Measurements from ENCODE around the gene TRIOBP.

Gene TRIOBP

DNA sequence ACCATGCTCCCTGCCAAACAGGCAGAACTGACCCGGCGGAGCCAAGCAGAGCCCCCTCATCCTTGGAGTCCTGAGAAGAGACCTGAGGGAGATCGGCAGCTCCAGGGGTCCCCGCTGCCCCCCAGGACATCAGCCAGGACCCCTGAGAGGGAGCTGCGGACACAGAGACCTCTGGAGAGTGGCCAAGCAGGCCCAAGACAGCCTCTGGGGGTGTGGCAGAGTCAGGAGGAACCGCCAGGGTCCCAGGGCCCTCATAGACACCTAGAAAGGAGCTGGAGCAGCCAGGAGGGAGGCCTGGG is 37.5 kb downstream of the TRIOBP start:
- TF ChIP-seq, protein P1, sequence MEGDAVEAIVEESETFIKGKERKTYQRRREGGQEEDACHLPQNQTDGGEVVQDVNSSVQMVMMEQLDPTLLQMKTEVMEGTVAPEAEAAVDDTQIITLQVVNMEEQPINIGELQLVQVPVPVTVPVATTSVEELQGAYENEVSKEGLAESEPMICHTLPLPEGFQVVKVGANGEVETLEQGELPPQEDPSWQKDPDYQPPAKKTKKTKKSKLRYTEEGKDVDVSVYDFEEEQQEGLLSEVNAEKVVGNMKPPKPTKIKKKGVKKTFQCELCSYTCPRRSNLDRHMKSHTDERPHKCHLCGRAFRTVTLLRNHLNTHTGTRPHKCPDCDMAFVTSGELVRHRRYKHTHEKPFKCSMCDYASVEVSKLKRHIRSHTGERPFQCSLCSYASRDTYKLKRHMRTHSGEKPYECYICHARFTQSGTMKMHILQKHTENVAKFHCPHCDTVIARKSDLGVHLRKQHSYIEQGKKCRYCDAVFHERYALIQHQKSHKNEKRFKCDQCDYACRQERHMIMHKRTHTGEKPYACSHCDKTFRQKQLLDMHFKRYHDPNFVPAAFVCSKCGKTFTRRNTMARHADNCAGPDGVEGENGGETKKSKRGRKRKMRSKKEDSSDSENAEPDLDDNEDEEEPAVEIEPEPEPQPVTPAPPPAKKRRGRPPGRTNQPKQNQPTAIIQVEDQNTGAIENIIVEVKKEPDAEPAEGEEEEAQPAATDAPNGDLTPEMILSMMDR (IDR thresholded peaks at IDR 0.05; ENCODE audit: insufficient read depth, low read depth, low read length, missing control alignments), result no peak
- DNase-seq (ENCODE audit: low read depth), result no peak

DNA sequence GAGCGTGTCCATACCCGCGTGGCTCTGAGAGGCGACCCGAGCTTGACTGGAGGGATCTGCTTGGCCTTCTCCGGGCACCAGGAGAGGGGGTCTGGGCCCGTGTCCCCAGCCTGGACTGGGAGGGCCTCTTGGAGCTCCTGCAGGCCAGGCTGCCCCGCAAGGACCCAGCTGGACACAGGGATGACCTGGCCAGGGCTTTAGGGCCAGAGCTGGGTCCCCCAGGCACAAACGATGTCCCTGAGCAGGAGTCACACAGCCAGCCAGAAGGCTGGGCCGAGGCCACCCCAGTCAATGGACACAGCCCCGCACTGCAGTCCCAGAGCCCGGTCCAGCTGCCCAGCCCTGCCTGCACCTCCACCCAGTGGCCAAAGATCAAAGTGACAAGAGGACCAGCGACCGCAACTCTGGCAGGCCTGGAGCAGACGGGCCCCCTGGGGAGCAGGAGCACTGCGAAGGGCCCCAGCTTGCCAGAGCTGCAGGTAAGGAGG is 38.2 kb downstream of the TRIOBP start:
- TF ChIP-seq, protein P1 (IDR thresholded peaks at IDR 0.05; ENCODE audit: insufficient read depth, low read depth, low read length, missing control alignments), result peak; percentile 10
- no peak for DNase-seq (ENCODE audit: low read depth)
- H3K4me3 ChIP-seq (ENCODE audit: low read length), result no peak overlapping the region

More for the DNA sequence above, 37.5 kb downstream of the TRIOBP start:
- no peak overlapping the region for H3K4me3 ChIP-seq (ENCODE audit: low read length)

DNA sequence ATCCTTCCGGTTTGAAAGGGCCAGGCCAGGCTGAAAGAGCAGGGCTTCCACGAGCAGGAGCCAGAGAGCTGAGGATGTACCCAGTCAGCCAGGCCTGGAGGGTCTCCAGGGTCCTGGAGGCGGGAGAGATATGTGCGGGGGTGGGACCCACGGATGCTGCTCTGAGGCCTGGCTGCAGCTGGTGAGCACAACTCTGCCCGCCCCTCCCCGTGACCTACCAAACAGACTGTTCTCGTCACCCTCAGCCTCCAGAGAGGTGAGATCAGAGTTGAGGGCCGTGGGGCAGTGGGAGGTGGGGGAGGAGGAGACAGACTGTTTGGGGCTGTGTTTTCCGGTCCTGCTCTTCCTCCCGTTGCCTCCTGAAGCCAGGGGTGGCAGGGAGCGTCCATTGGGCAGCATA is 42.2 kb downstream of the TRIOBP start:
- H3K4me3 ChIP-seq (ENCODE audit: low read length), result no peak overlapping the region
- no peak for DNase-seq (ENCODE audit: low read depth)
- TF ChIP-seq, protein P1 (IDR thresholded peaks at IDR 0.05; ENCODE audit: insufficient read depth, low read depth, low read length, missing control alignments), result no peak

DNA sequence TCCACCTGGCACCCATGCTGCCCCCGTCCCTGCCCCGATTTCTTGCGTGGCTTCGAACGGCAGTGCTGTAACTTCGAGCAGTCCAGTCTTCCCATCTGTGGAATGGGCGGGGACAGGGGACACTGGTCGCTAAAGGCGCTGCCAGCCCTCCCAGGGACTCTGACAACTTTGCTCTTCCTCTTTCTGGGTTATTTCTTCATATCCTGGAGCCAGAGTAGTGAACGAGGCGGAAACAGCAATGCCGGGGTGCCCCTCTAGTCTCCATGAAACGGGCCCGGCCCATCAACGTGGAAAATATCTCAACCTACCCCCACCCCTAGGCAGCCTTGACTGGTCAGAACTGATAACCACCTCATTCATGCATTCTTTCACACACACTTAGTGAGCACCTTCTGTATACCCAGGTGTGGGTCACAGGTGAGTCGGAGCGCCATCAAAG is 42.8 kb downstream of the TRIOBP start:
- TF ChIP-seq, protein P1 (IDR thresholded peaks at IDR 0.05; ENCODE audit: insufficient read depth, low read depth, low read length, missing control alignments), result no peak
- H3K4me3 ChIP-seq (ENCODE audit: low read length), result no peak overlapping the region
- DNase-seq (ENCODE audit: low read depth), result no peak

DNA sequence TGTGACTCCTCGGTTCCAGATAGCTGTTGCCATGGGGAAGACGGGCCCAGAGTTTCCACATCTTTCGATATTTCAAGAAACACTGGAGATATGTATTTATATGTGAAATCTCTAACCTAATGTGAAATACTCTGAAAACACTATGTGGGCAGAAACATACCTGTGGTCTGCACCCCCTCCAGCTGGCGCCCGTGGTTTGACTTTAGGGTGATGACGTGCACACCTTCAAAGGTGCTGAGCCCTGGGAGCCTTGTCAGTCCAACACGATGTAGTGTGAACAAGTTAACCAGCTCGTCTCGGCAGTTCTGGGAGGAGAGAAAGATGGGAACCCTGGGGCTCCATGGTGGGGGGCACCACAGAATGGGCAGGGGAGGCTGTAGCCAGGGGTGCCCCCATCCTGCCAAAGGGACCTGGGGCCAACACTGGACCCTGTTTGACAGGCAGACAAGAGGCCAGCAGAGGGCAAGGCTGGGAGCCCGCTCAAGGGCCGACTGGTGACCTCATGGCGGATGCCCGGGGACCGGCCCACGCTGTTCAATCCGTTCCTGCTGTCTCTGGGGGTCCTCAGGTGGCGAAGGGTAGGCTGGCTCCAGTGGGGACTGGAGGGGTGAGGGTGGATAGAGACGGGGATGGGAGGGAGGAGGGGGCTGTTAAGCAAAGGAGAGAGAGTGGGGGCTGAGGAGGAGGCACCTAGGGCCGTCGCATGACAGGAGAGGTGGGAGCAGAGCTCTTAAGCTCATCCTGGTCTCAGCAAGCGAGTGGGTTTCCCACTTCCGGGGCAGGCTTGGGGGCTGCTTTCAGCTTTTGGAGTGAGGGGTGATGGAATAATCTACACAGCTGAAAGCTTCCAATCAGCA is 43.8 kb downstream of the TRIOBP start:
- no peak for DNase-seq (ENCODE audit: low read depth)
- TF ChIP-seq, protein P1 (IDR thresholded peaks at IDR 0.05; ENCODE audit: insufficient read depth, low read depth, low read length, missing control alignments), result no peak
- no peak overlapping the region for H3K4me3 ChIP-seq (ENCODE audit: low read length)

DNA sequence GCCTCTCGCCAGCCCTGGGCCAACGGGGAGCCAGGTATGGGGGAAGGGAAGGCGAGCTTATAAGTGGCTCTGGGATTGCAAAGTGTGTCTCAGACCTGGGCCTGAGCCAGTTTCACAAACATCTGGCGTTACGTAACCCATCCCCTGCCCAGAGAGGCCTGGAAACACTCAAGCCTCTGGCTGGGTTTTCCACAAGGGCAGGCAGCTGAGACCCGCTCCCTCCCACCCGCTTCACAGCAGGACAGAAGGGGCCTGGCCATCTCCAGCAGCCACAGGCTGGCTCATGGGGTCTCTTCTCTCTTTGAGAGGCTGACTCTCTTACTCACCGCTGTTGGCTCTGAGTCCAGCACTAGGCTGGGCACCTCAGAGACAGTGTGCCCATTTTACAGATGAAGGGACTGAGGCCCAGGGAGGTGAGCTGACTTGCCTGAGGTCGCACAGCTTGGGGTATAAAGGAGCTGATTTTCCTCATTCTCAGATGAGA is 44.5 kb downstream of the TRIOBP start:
- no peak overlapping the region for H3K4me3 ChIP-seq (ENCODE audit: low read length)
- TF ChIP-seq, protein P1 (IDR thresholded peaks at IDR 0.05; ENCODE audit: insufficient read depth, low read depth, low read length, missing control alignments), result no peak
- peak; percentile 96 for DNase-seq (ENCODE audit: low read depth)

Data from epithelial cell of esophagus (primary cell).